Measurements from ENCODE around the gene DGUOK. TPM values are rescaled to one million over a fixed set of nuclear protein-coding genes. Genes with fewer than 3 reads are reported as not detected.

Gene DGUOK
- total RNA-seq, 1 experiment from 2014 or later, result 78.7 TPM

- Histone ChIP-seq H3K9me2 (ENCODE audit: insufficient read depth) (no peaks in the 10 kb centered on the region), H4K20me1 (ENCODE audit: insufficient read depth) (peaks cover 3% of the 10 kb centered on the region; the same call in 1 of the 2 replicates), H3K9me3 (ENCODE audit: insufficient read depth, low read depth) (peaks cover 7% of the 10 kb centered on the region; the same call in 1 of the 2 replicates), H3F3A (ENCODE audit: insufficient read depth, low read depth) (peaks cover 55% of the 10 kb centered on the region), H3K27me3 (ENCODE audit: insufficient read depth, low read depth) (no peaks in the 10 kb centered on the region), H3K36me3 (ENCODE audit: low read depth) (no peaks in the 10 kb centered on the region), H3K4me2 (peak overlapping the region; percentile 24; the same call in 1 of the 2 replicates), H3K4me3 (no peak overlapping the region), H2AFZ (no peak overlapping the region), H3K27ac (0 out of 2 replicates have a peak overlapping the region, but pooled peaks have one; percentile 2), H3K79me2 (ENCODE audit: low read depth) (0 out of 2 replicates have a peak, but pooled peaks cover 6% of the 10 kb centered on the region), H3K4me1 (replicated peaks; ENCODE audit: insufficient read depth) (peaks cover 46% of the 10 kb centered on the region)
- ChIA-PET POLR2A (ENCODE audit: unreplicated experiment) (no interaction called here), CTCF (no interaction called here)
- DNase-seq, result peak; percentile 28 to 87
- no TSS peak for BruUV-seq (replicated peaks)
- TF ChIP-seq EZH2 (IDR thresholded peaks at IDR 0.05; ENCODE audit: low read depth), result no peak
- TF ChIP-seq, protein P1, sequence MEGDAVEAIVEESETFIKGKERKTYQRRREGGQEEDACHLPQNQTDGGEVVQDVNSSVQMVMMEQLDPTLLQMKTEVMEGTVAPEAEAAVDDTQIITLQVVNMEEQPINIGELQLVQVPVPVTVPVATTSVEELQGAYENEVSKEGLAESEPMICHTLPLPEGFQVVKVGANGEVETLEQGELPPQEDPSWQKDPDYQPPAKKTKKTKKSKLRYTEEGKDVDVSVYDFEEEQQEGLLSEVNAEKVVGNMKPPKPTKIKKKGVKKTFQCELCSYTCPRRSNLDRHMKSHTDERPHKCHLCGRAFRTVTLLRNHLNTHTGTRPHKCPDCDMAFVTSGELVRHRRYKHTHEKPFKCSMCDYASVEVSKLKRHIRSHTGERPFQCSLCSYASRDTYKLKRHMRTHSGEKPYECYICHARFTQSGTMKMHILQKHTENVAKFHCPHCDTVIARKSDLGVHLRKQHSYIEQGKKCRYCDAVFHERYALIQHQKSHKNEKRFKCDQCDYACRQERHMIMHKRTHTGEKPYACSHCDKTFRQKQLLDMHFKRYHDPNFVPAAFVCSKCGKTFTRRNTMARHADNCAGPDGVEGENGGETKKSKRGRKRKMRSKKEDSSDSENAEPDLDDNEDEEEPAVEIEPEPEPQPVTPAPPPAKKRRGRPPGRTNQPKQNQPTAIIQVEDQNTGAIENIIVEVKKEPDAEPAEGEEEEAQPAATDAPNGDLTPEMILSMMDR (conservative IDR thresholded peaks at IDR 0.05), result no peak
- intact Hi-C loops (cut with micrococcal nuclease; ENCODE audit: unreplicated experiment), result loop anchor here (10.0 kb wide), 1 partner anchor 165 kb away; the partner anchor contains the start of gene BOLA3
These were observed 53.0 kb downstream of the DGUOK start for GRCh38 chr2:73979686-73980085.

GRCh38 chr2:73980566-73980965, 53.9 kb downstream of the DGUOK start:
- H3K79me2 ChIP-seq (ENCODE audit: low read depth), result peaks cover 8% of the 10 kb centered on the region
- BruUV-seq (replicated peaks), result no TSS peak
- no peak overlapping the region for H2AFZ ChIP-seq
- DNase-seq, result no peak
- no peaks in the 10 kb centered on the region for H3K36me3 ChIP-seq (ENCODE audit: low read depth)
- H3K4me2 ChIP-seq, result peak overlapping the region; percentile 48
- peaks cover 7% of the 10 kb centered on the region; the same call in 1 of the 2 replicates for H3K9me3 ChIP-seq (ENCODE audit: insufficient read depth, low read depth)
- intact Hi-C loops (cut with micrococcal nuclease; ENCODE audit: unreplicated experiment), result loop anchor here (10.0 kb wide), 1 partner anchor 164 kb away; the partner anchor contains the start of gene BOLA3
- H4K20me1 ChIP-seq (ENCODE audit: insufficient read depth), result peaks cover 3% of the 10 kb centered on the region; the same call in 1 of the 2 replicates
- H3K4me1 ChIP-seq (replicated peaks; ENCODE audit: insufficient read depth), result peaks cover 46% of the 10 kb centered on the region
- TF ChIP-seq, protein P1 (conservative IDR thresholded peaks at IDR 0.05), result no peak
- no peak for TF ChIP-seq EZH2 (IDR thresholded peaks at IDR 0.05; ENCODE audit: low read depth)
- H3K27me3 ChIP-seq (ENCODE audit: insufficient read depth, low read depth), result no peaks in the 10 kb centered on the region
- no peak overlapping the region for H3K27ac ChIP-seq
- peaks cover 55% of the 10 kb centered on the region for H3F3A ChIP-seq (ENCODE audit: insufficient read depth, low read depth)
- no peak overlapping the region for H3K4me3 ChIP-seq
- ChIA-PET CTCF (no interaction called here), POLR2A (ENCODE audit: unreplicated experiment) (no interaction called here)
- no peaks in the 10 kb centered on the region for H3K9me2 ChIP-seq (ENCODE audit: insufficient read depth)

DNA sequence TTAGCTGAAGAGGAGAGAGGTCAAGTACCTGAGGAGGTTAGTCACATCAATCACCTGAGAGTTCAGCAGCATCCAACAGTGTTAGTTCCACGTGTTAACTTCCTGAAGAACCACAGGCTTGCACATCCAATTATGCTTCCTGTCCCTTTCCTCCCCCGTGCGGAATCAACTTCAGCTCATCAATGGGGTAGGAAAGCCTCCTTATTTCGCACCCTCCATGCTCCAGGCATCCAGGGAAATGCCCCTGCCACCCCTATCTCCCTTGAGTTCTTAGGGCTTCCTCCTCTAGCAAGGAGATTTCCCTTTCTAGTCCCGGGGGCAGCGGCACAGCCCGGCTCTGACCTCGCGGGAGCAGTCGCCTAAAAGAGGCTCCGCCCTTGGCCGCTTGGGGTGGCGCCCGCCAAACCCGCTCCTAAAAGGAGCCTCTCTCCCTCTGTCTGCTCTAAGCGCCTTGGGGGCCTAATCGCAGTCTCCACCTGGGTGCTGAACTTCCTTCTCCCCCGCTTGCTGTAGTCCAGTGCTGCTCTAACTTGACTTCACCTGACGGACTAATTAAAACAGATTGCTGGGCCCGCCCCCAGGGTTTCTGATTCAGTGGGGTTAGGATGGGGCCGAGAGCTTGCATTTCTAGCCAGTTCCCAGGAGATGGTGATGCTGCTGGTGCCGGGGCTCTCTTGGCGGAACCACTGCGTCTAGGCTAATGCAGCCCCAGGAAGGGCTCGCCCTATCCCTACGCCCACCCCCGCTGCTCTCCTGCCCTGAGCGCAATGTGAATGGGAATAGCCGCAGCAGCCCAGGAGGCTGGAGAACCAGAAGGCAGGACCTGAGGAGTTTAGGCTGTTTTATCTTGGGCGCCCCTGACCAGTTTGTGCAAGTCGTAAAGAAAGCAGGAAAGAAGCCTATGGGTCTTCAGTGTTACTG, 54.7 kb downstream of the DGUOK start:
- Histone ChIP-seq H3K27me3 (ENCODE audit: insufficient read depth, low read depth) (no peaks in the 10 kb centered on the region), H3K4me3 (no peak overlapping the region), H2AFZ (no peak overlapping the region), H4K20me1 (ENCODE audit: insufficient read depth) (peaks cover 3% of the 10 kb centered on the region; the same call in 1 of the 2 replicates), H3K27ac (no peak overlapping the region), H3F3A (ENCODE audit: insufficient read depth, low read depth) (peaks cover 55% of the 10 kb centered on the region), H3K36me3 (ENCODE audit: low read depth) (no peaks in the 10 kb centered on the region), H3K9me3 (ENCODE audit: insufficient read depth, low read depth) (peaks cover 7% of the 10 kb centered on the region; the same call in 1 of the 2 replicates), H3K4me2 (peak overlapping the region; percentile 48), H3K9me2 (ENCODE audit: insufficient read depth) (no peaks in the 10 kb centered on the region), H3K79me2 (ENCODE audit: low read depth) (peaks cover 16% of the 10 kb centered on the region), H3K4me1 (replicated peaks; ENCODE audit: insufficient read depth) (peaks cover 53% of the 10 kb centered on the region)
- POLR2A ChIA-PET (ENCODE audit: unreplicated experiment), result no interaction called here
- TF ChIP-seq, protein P1 (conservative IDR thresholded peaks at IDR 0.05), result no peak
- no peak for TF ChIP-seq EZH2 (IDR thresholded peaks at IDR 0.05; ENCODE audit: low read depth)
- DNase-seq, result peak in 1 of 2 experiments; percentile 19
- BruUV-seq (replicated peaks), result no TSS peak
- CTCF ChIA-PET, result no interaction called here
- intact Hi-C loops (cut with micrococcal nuclease; ENCODE audit: unreplicated experiment), result loop anchor here (2.0 to 10.0 kb wide), 2 partner anchors 55 to 163 kb away; partner anchors contain the start of genes BOLA3 and DGUOK

Data from PC-9 (cell line).